Suppressor macrophage treated with lipopolysaccharide for 4 hours (primary cell): Measurements from ENCODE around the gene TEAD1.

Experiments
- DNase-seq: peaks from one replicate; pipeline ENCODE4 v3.0.0-alpha.2; 2020

TEAD1 gene

GRCh38 chr11:12673924-12674570, at the start of gene TEAD1:
TSS of gene TEAD1 (plus strand) at chr11:12674421.
- peak; percentile 86 for DNase-seq

GRCh38 chr11:12624595-12624994, 49.6 kb upstream of the TEAD1 start:
- no peak for DNase-seq

- no peak for DNase-seq
These were observed 48.7 kb upstream of the TEAD1 start for GRCh38 chr11:12625438-12626071.

- no peak for DNase-seq
These were observed 47.6 kb upstream of the TEAD1 start for GRCh38 chr11:12626616-12627015.

- no peak for DNase-seq
These were observed 45.9 kb upstream of the TEAD1 start for GRCh38 chr11:12628314-12628713.

- DNase-seq: no peak
These were observed 44.5 kb upstream of the TEAD1 start for GRCh38 chr11:12629601-12630313.

- DNase-seq: no peak
These were observed 42.6 kb upstream of the TEAD1 start for GRCh38 chr11:12631651-12632050.

- no peak for DNase-seq
These were observed 39.9 kb upstream of the TEAD1 start for GRCh38 chr11:12634329-12634728.

GRCh38 chr11:12636871-12637410, 37.3 kb upstream of the TEAD1 start:
- DNase-seq: no peak

- DNase-seq: no peak
These were observed 34.8 kb upstream of the TEAD1 start for GRCh38 chr11:12639388-12639787.

- no peak for DNase-seq
These were observed 33.9 kb upstream of the TEAD1 start for GRCh38 chr11:12640355-12640754.

GRCh38 chr11:12640926-12641849, 33.0 kb upstream of the TEAD1 start:
- DNase-seq: no peak

GRCh38 chr11:12642040-12642439, 32.2 kb upstream of the TEAD1 start:
- DNase-seq: no peak

GRCh38 chr11:12642806-12643428, 31.3 kb upstream of the TEAD1 start:
- DNase-seq: no peak

- DNase-seq: no peak
These were observed 27.7 kb upstream of the TEAD1 start for GRCh38 chr11:12646478-12646877.

GRCh38 chr11:12653729-12654128, 20.5 kb upstream of the TEAD1 start:
- DNase-seq: no peak

GRCh38 chr11:12655842-12656241, 18.4 kb upstream of the TEAD1 start:
- DNase-seq: no peak

GRCh38 chr11:12657336-12657735, 16.9 kb upstream of the TEAD1 start:
- DNase-seq: no peak

- DNase-seq: no peak
These were observed 16.2 kb upstream of the TEAD1 start for GRCh38 chr11:12657981-12658380.

GRCh38 chr11:12662101-12662689, 12.0 kb upstream of the TEAD1 start:
- DNase-seq: no peak

- no peak for DNase-seq
These were observed 9.8 kb upstream of the TEAD1 start for GRCh38 chr11:12664385-12664784.

GRCh38 chr11:12666915-12667314, 7.3 kb upstream of the TEAD1 start:
- DNase-seq: no peak
